Progenitor cell of endocrine pancreas (in vitro differentiated cells): Measurements from ENCODE around the gene PLEKHM3. TPM values are rescaled to one million over a fixed set of nuclear protein-coding genes. Genes with fewer than 3 reads are reported as not detected.

Source experiments
- DNase-seq: peaks from one replicate; pipeline ENCODE4 v3.0.0; 2021; ENCODE audit warnings: low spot score; ENCODE audit not compliant: unreplicated experiment
- H3K27ac Mint-ChIP-seq: 2 replicates; pipeline ENCODE4 v1.8.0; 2021; ENCODE audit warnings: mild to moderate bottlenecking, moderate library complexity, mixed read lengths
- H3K27me3 Mint-ChIP-seq: 2 replicates; pipeline ENCODE4 v1.8.0; 2021; ENCODE audit warnings: mixed read lengths
- H3K36me3 Mint-ChIP-seq: 2 replicates; pipeline ENCODE4 v1.8.0; 2022; ENCODE audit warnings: mixed read lengths; ENCODE audit not compliant: insufficient read depth
- H3K4me1 Mint-ChIP-seq: 2 replicates; pipeline ENCODE4 v1.8.0; 2021; ENCODE audit warnings: low read depth, mixed read lengths
- H3K4me3 Mint-ChIP-seq: 2 replicates; pipeline ENCODE4 v1.8.0; 2021; ENCODE audit warnings: low read depth, mild to moderate bottlenecking, moderate library complexity, mixed read lengths
- H3K9me3 Mint-ChIP-seq: 2 replicates; pipeline ENCODE4 v1.8.0; 2021; ENCODE audit warnings: low read depth, mixed read lengths
- CTCF ChIP-seq: fragments of 200-600 bp; sonication (generic); IDR thresholded peaks from one replicate; pipeline ENCODE4 v1.5.0; 2021; ENCODE audit warnings: antibody characterized with exemption, mild to moderate bottlenecking; ENCODE audit not compliant: unreplicated experiment
- total RNA-seq: library from RNA; stranded (reverse); gene quantifications from 2 replicates; pipeline ENCODE4 v1.2.1, GENCODE V29; 2021

Gene PLEKHM3
- total RNA-seq, 1 donor from 2014 or later: 19.2 TPM

GRCh38 chr2:208057108-208057507 lies 31.8 kb upstream of the PLEKHM3 start:
- no peak overlapping the region for H3K4me3 Mint-ChIP-seq
- peaks cover 6% of the 10 kb centered on the region for H3K27me3 Mint-ChIP-seq
- H3K4me1 Mint-ChIP-seq: no peaks in the 10 kb centered on the region
- no peak for DNase-seq
- H3K36me3 Mint-ChIP-seq: no peaks in the 10 kb centered on the region
- TF ChIP-seq CTCF: no peak
- no peak overlapping the region for H3K27ac Mint-ChIP-seq
- H3K9me3 Mint-ChIP-seq: no peaks in the 10 kb centered on the region

- Mint-ChIP-seq H3K4me3 (no peak overlapping the region), H3K9me3 (no peaks in the 10 kb centered on the region), H3K27ac (no peak overlapping the region), H3K4me1 (peaks cover 2% of the 10 kb centered on the region), H3K27me3 (no peaks in the 10 kb centered on the region), H3K36me3 (no peaks in the 10 kb centered on the region)
- no peak for DNase-seq
- TF ChIP-seq CTCF: no peak
Observed at GRCh38 chr2:208049441-208049840, 24.1 kb upstream of the PLEKHM3 start.

- peaks cover 2% of the 10 kb centered on the region for H3K4me1 Mint-ChIP-seq
- DNase-seq: no peak
- TF ChIP-seq CTCF: no peak
- H3K27ac Mint-ChIP-seq: no peak overlapping the region
- H3K4me3 Mint-ChIP-seq: no peak overlapping the region
- H3K9me3 Mint-ChIP-seq: no peaks in the 10 kb centered on the region
- H3K27me3 Mint-ChIP-seq: no peaks in the 10 kb centered on the region
- H3K36me3 Mint-ChIP-seq: no peaks in the 10 kb centered on the region
Observed at GRCh38 chr2:208049006-208049405, 23.7 kb upstream of the PLEKHM3 start.

GRCh38 chr2:208047840-208048239 lies 22.5 kb upstream of the PLEKHM3 start:
- H3K36me3 Mint-ChIP-seq: no peaks in the 10 kb centered on the region

GRCh38 chr2:208046686-208047085 lies 21.4 kb upstream of the PLEKHM3 start:
- H3K36me3 Mint-ChIP-seq: no peaks in the 10 kb centered on the region
- DNase-seq: no peak
- H3K4me3 Mint-ChIP-seq: no peak overlapping the region
- no peak overlapping the region for H3K27ac Mint-ChIP-seq
- no peaks in the 10 kb centered on the region for H3K27me3 Mint-ChIP-seq
- H3K9me3 Mint-ChIP-seq: no peaks in the 10 kb centered on the region
- peaks cover 2% of the 10 kb centered on the region for H3K4me1 Mint-ChIP-seq
- TF ChIP-seq CTCF: no peak

More at GRCh38 chr2:208047840-208048239, 22.5 kb upstream of the PLEKHM3 start:
- Mint-ChIP-seq H3K27me3 (no peaks in the 10 kb centered on the region), H3K9me3 (no peaks in the 10 kb centered on the region), H3K27ac (no peak overlapping the region), H3K4me3 (no peak overlapping the region), H3K4me1 (peaks cover 2% of the 10 kb centered on the region)
- DNase-seq: no peak
- no peak for TF ChIP-seq CTCF
